Fibroblast of lung (primary cell): ENCODE data around the gene KCNH2. TPM values are rescaled to one million over a fixed set of nuclear protein-coding genes. Genes with fewer than 3 reads are reported as not detected.

Source experiments
- DNase-seq, 2 donors: peaks; one replicate each; pipeline versions ENCODE4 v3.0.0 to v3.0.0-alpha.2; 2010; ENCODE audit warnings: low read depth in 2 of 2
- H2AFZ ChIP-seq: 2 replicates; pipeline ENCODE4 v1.5.1; 2012; ENCODE audit warnings: low read length, control low read depth, inconsistent platforms
- H3K27ac ChIP-seq: 2 replicates; pipeline ENCODE4 v1.5.1; 2011; ENCODE audit warnings: low read length, control low read depth; ENCODE audit not compliant: insufficient read depth
- H3K27me3 ChIP-seq: 2 replicates; pipeline ENCODE4 v1.5.1; 2011; ENCODE audit warnings: mild to moderate bottlenecking, low read length; ENCODE audit not compliant: control insufficient read depth, insufficient read depth
- H3K36me3 ChIP-seq: 2 replicates; pipeline ENCODE4 v1.5.1; 2011; ENCODE audit warnings: low read length; ENCODE audit not compliant: control insufficient read depth, insufficient read depth
- H3K4me1 ChIP-seq: 2 replicates; pipeline ENCODE4 v1.5.1; 2011; ENCODE audit warnings: low read length; ENCODE audit not compliant: control insufficient read depth, insufficient read depth; ENCODE audit errors: extremely low read depth
- H3K4me2 ChIP-seq: 2 replicates; pipeline ENCODE4 v1.5.1; 2011; ENCODE audit warnings: low read length, control low read depth; ENCODE audit not compliant: insufficient read depth; ENCODE audit errors: extremely low read depth
- H3K4me3 ChIP-seq, 4 experiments: fragments of 200-600 bp in 1 of 4; sonication (generic) in 1 of 4; replicated peaks in 1 of 4; 2 replicates each; pipeline ENCODE4 v1.5.1; 2011 to 2016; ENCODE audit warnings: low read length in 4 of 4, low read depth in 3 of 4, mild to moderate bottlenecking in 3 of 4, control low read depth in 2 of 4, inconsistent platforms in 1 of 4, mixed read lengths in 1 of 4; ENCODE audit not compliant: insufficient read depth in 1 of 4; ENCODE audit errors: control extremely low read depth in 1 of 4
- H3K79me2 ChIP-seq: 2 replicates; pipeline ENCODE4 v1.5.1; 2012; ENCODE audit warnings: mild to moderate bottlenecking, low read length, inconsistent platforms; ENCODE audit not compliant: control insufficient read depth, insufficient read depth
- H3K9ac ChIP-seq: 2 replicates; pipeline ENCODE4 v1.5.1; 2011; ENCODE audit warnings: mild to moderate bottlenecking, low read length, control low read depth; ENCODE audit not compliant: insufficient read depth
- H3K9me3 ChIP-seq: 2 replicates; pipeline ENCODE4 v1.5.1; 2012; ENCODE audit warnings: low read depth, low read length; ENCODE audit not compliant: control insufficient read depth, insufficient read depth
- H4K20me1 ChIP-seq: 2 replicates; pipeline ENCODE4 v1.5.1; 2011; ENCODE audit warnings: low read length; ENCODE audit not compliant: control insufficient read depth, insufficient read depth; ENCODE audit errors: extremely low read depth
- EZH2 ChIP-seq: IDR thresholded peaks from 2 replicates; pipeline ENCODE4 v1.5.1; 2012; ENCODE audit warnings: low read length, control low read depth, mild to moderate bottlenecking; ENCODE audit errors: missing control alignments
- polyA plus RNA-seq, 2 donors: library from polyadenylated mRNA; depleted of rRNA in 1 of 2; stranded (reverse) in 1 of 2; unstranded in 1 of 2; fragments of >200 nt; gene quantifications; 2 replicates each; pipeline ENCODE4 v1.2.1, GENCODE V29; 2011 to 2012; ENCODE audit warnings: missing spikeins in 1 of 2
- total RNA-seq: library from RNA; depleted of rRNA; stranded (reverse); fragments of >200 nt; gene quantifications from 2 replicates; pipeline ENCODE4 v1.2.1, GENCODE V29; 2014
- TF ChIP-seq, protein P1 (sequence below), 2 donors: IDR thresholded peaks in 1 of 2; conservative IDR thresholded peaks in 1 of 2; 1 replicate in 1 of 2; 2 replicates in 1 of 2; pipeline ENCODE4 v1.5.1; 2011 to 2012; ENCODE audit warnings: low read length in 2 of 2, control low read depth in 1 of 2, inconsistent platforms in 1 of 2, low read depth in 1 of 2, mild to moderate bottlenecking in 1 of 2

KCNH2 gene
- total and polyA plus RNA-seq, 2 donors (not counting 1 experiment from before 2014, with no cell fraction given) = 0.15 to 6.1 TPM

- H2AFZ ChIP-seq = no peak overlapping the region
- H3K4me1 ChIP-seq = no peaks in the 10 kb centered on the region
- H3K9me3 ChIP-seq = no peaks in the 10 kb centered on the region
- H3K27me3 ChIP-seq = peaks cover 44% of the 10 kb centered on the region
- H3K27ac ChIP-seq = no peak overlapping the region
- DNase-seq = no peak
- H3K79me2 ChIP-seq = no peaks in the 10 kb centered on the region
- H4K20me1 ChIP-seq = no peaks in the 10 kb centered on the region
- H3K9ac ChIP-seq = no peak overlapping the region
- no peak overlapping the region for H3K4me3 ChIP-seq
- TF ChIP-seq EZH2 = no peak
- TF ChIP-seq, protein P1, sequence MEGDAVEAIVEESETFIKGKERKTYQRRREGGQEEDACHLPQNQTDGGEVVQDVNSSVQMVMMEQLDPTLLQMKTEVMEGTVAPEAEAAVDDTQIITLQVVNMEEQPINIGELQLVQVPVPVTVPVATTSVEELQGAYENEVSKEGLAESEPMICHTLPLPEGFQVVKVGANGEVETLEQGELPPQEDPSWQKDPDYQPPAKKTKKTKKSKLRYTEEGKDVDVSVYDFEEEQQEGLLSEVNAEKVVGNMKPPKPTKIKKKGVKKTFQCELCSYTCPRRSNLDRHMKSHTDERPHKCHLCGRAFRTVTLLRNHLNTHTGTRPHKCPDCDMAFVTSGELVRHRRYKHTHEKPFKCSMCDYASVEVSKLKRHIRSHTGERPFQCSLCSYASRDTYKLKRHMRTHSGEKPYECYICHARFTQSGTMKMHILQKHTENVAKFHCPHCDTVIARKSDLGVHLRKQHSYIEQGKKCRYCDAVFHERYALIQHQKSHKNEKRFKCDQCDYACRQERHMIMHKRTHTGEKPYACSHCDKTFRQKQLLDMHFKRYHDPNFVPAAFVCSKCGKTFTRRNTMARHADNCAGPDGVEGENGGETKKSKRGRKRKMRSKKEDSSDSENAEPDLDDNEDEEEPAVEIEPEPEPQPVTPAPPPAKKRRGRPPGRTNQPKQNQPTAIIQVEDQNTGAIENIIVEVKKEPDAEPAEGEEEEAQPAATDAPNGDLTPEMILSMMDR (conservative IDR thresholded peaks at IDR 0.05 in 1 of 2, IDR thresholded peaks at IDR 0.05 in 1 of 2; ENCODE audit: low read depth in 1 of 2, low read length in 2 of 2) = no peak
- H3K36me3 ChIP-seq = no peaks in the 10 kb centered on the region
- H3K4me2 ChIP-seq = no peak overlapping the region
Measured at GRCh38 chr7:150969475-150969874, 8.6 kb downstream of the KCNH2 start.

DNA sequence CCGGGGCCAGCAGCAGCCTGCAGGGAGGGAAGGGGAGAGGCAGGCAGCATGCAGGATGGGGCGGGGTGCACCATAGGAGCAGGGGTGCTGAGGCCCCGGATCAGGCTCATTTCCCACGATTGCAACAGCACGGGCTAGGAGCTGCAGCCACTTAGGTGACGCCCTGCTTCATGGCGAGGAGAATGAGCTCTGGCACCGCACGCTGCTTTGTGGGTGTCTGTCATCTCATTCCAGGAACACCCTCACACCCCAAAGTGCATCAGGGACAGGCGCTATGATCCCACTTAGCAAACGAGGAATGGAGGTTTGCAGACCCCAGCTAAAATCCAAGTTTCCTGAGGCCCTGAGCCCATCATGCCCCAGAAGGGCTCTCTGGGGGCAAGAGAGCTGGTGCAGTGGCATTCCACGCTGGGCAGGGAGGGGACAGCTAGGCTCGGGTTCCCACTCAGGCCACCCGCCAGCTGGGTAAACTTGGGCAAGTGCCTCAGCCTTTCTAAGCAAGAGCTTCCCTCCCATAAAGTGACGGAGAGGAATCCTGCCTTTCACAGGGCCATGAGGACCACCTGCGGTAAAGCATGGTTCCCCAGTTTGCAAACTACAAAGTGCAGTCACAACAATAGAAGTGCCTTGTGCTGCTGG lies 9.3 kb downstream of the KCNH2 start:
- peaks cover 41% of the 10 kb centered on the region for H3K27me3 ChIP-seq
- H3K4me3 ChIP-seq = no peak overlapping the region
- no peak for TF ChIP-seq EZH2
- H4K20me1 ChIP-seq = no peaks in the 10 kb centered on the region
- no peak overlapping the region for H3K4me2 ChIP-seq
- no peaks in the 10 kb centered on the region for H3K36me3 ChIP-seq
- no peaks in the 10 kb centered on the region for H3K4me1 ChIP-seq
- H3K9ac ChIP-seq = no peak overlapping the region
- peak in 1 of 2 donors; percentile 33 for DNase-seq
- H3K27ac ChIP-seq = no peak overlapping the region
- H3K79me2 ChIP-seq = no peaks in the 10 kb centered on the region
- H3K9me3 ChIP-seq = no peaks in the 10 kb centered on the region
- no peak overlapping the region for H2AFZ ChIP-seq

DNA sequence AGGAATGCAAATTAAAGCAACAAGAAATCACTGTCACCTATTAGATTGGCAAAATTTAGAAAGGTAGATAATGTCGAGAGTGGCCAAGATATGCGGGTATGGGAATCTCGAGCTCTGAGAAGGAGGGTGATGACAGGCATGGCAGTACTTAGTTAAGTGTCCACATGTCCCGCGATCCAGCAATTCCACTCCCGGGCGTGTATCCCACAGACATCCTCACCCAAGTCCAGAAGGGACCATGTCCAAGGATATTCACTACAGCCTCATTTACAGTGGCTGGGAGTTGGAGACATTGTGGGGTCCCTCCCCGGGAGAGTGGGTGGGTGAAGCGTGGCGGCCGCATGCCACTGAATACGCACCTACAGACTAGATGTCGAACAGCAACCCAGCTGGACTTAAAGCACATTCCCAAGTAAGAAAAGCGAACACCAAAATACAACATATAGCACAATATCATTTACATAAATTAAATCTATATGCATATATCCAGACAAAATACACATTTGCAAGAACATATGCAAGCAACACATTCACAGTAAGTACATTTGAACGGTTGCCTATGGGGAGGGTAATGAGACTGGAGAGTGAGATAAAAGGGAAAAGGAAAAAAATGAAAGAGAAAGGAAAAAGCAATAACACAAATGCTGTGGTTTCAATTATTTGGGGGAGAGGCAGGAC lies 9.9 kb downstream of the KCNH2 start:
- H3K4me3 ChIP-seq = no peak overlapping the region
- no peak overlapping the region for H3K27ac ChIP-seq
- TF ChIP-seq, protein P1 (conservative IDR thresholded peaks at IDR 0.05 in 1 of 2, IDR thresholded peaks at IDR 0.05 in 1 of 2; ENCODE audit: low read depth in 1 of 2, low read length in 2 of 2) = no peak
- TF ChIP-seq EZH2 = no peak
- H4K20me1 ChIP-seq = no peaks in the 10 kb centered on the region
- H3K4me1 ChIP-seq = no peaks in the 10 kb centered on the region
- H3K27me3 ChIP-seq = peaks cover 37% of the 10 kb centered on the region
- H3K9ac ChIP-seq = no peak overlapping the region
- H3K79me2 ChIP-seq = no peaks in the 10 kb centered on the region
- H3K4me2 ChIP-seq = no peak overlapping the region
- no peaks in the 10 kb centered on the region for H3K36me3 ChIP-seq
- DNase-seq = no peak
- no peaks in the 10 kb centered on the region for H3K9me3 ChIP-seq
- no peak overlapping the region for H2AFZ ChIP-seq
